H1 (cell line): Measurements from ENCODE around the gene PLXNB1. TPM values are rescaled to one million over a fixed set of nuclear protein-coding genes. Genes with fewer than 3 reads are reported as not detected.
A peak's percentile ranks its signal among the peaks of the same experiment; 100 is the strongest.

Source experiments
- ASH2L ChIP-seq: fragments of 200-600, 300-600 bp; sonication (generic); IDR thresholded peaks from one replicate; pipeline ENCODE4 v1.7.1; 2017; ENCODE audit warnings: low read length
- CHD1 ChIP-seq: IDR thresholded peaks from 2 replicates; pipeline ENCODE4 v1.6.1; 2012; ENCODE audit warnings: low read depth, low read length, improper control_type of control experiment
- EP300 ChIP-seq, 2 experiments: IDR thresholded peaks; 1 replicate in 1 of 2; 2 replicates in 1 of 2; pipeline ENCODE4 v1.6.1; 2011 to 2012; ENCODE audit warnings: low read depth in 2 of 2, low read length in 2 of 2, mild to moderate bottlenecking in 2 of 2, borderline replicate concordance in 1 of 2, inconsistent platforms in 1 of 2, moderate library complexity in 1 of 2
- KDM1A ChIP-seq: fragments of 200-600, 300-600 bp; sonication (generic); IDR thresholded peaks from 2 replicates; pipeline ENCODE4 v1.7.1; 2016; ENCODE audit warnings: mild to moderate bottlenecking, low read length, borderline replicate concordance
- POLR2A ChIP-seq, 2 experiments: IDR thresholded peaks; 1 replicate in 1 of 2; 2 replicates in 1 of 2; pipeline ENCODE4 v1.6.1; 2011; ENCODE audit warnings: low read depth in 2 of 2, low read length in 2 of 2, mild to moderate bottlenecking in 2 of 2; ENCODE audit errors: control extremely low read depth in 1 of 2
- POLR2AphosphoS5 ChIP-seq: IDR thresholded peaks from 2 replicates; pipeline ENCODE4 v1.6.1; 2011; ENCODE audit warnings: low read depth, low read length
- RAD21 ChIP-seq, 2 experiments: IDR thresholded peaks in 1 of 2; conservative IDR thresholded peaks in 1 of 2; 2 replicates each; pipeline ENCODE4 v1.6.1; 2011; ENCODE audit warnings: low read depth in 2 of 2, low read length in 2 of 2, improper control_type of control experiment in 1 of 2, inconsistent platforms in 1 of 2, mild to moderate bottlenecking in 1 of 2, moderate library complexity in 1 of 2
- RNF2 ChIP-seq: fragments of 200-900, 300-1000 bp; sonication (generic); IDR thresholded peaks from 2 replicates; pipeline ENCODE4 v1.7.1; 2016; ENCODE audit warnings: borderline replicate concordance, low read depth, mild to moderate bottlenecking, antibody characterized with exemption, low read length; ENCODE audit not compliant: poor library complexity, severe bottlenecking; ENCODE audit errors: missing control alignments
- SIX5 ChIP-seq: IDR thresholded peaks from 2 replicates; pipeline ENCODE4 v1.6.1; 2011; ENCODE audit warnings: mild to moderate bottlenecking, low read depth, low read length
- SP4 ChIP-seq: IDR thresholded peaks from 2 replicates; pipeline ENCODE4 v1.6.1; 2012; ENCODE audit warnings: low read length, inconsistent platforms
- SUZ12 ChIP-seq: fragments of 200-600 bp; sonication (generic); IDR thresholded peaks from 2 replicates; pipeline ENCODE4 v1.6.1; 2012; ENCODE audit warnings: mild to moderate bottlenecking, inconsistent platforms, low read length, moderate library complexity, mixed read lengths
- TEAD4 ChIP-seq: IDR thresholded peaks from 2 replicates; pipeline ENCODE4 v1.6.1; 2012; ENCODE audit warnings: low read depth, low read length, inconsistent platforms, mixed read lengths
- polyA plus RNA-seq, 7 experiments: library from polyadenylated mRNA; depleted of rRNA in 3 of 7; stranded (reverse) in 5 of 7; unstranded in 2 of 7; fragments of >200 nt in 5 of 7; fragments of 200-250 nt in 2 of 7; gene quantifications; 1 replicate in 5 of 7; 2 replicates in 1 of 7; 4 replicates in 1 of 7; pipeline versions ENCODE4 v1.2.1 to v1.2.3, GENCODE V29; 2011 to 2013; ENCODE audit warnings: missing spikeins in 2 of 7, mixed read lengths in 2 of 7
- total RNA-seq: library from RNA; stranded (reverse); fragmentation: NEBNext Ultra II Directional; extraction: Animal tissue kit (Norgen Biotek cat#: 25700); gene quantifications from 2 replicates; pipeline ENCODE4 v1.2.1, GENCODE V29; 2021
- TF ChIP-seq, protein P1 (sequence below), 3 experiments: IDR thresholded peaks; 1 replicate in 2 of 3; 2 replicates in 1 of 3; pipeline versions ENCODE4 v1.5.1 to v1.6.1; 2011; ENCODE audit warnings: low read length in 3 of 3, mild to moderate bottlenecking in 3 of 3, inconsistent platforms in 2 of 3, low read depth in 1 of 3, moderate library complexity in 1 of 3; ENCODE audit not compliant: insufficient read depth in 1 of 3; ENCODE audit errors: control extremely low read depth in 1 of 3

Gene PLXNB1
- total and polyA plus RNA-seq, 2 of the 8 experiments (the other 6 are each of a cell fraction or from before 2014, with no cell fraction given): 109 to 114 TPM

DNA sequence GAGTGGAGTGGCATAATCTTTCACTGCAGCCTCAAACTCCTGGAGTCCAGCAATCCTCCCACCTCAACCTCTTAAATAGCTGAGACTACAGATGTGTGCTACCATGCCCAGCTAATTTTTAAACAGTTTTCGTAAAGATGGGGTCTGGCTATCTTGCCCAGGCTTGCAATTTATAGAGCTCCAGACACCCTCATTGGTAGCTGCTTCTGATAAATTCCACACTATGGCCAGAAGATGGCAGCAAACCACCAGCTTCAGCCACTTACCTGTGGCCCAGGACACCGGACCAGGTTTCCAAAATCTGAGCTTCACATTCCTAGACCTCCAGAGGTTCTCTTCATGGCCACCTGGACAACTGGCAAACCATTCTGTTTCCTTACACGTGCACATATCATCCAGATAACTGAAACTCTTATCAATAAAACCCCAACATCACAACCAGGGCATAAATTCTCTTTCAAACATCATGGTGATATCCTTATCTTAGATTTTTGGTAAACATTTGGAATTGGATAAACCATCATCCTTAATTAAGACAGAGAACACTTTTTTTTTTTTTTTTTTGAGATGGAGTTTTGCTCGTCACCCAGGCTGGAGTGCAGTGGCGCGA is 29.0 kb downstream of the PLXNB1 start (continued):
- TF ChIP-seq RAD21 (IDR thresholded peaks at IDR 0.05 in 1 of 2, conservative IDR thresholded peaks at IDR 0.05 in 1 of 2; ENCODE audit: low read depth in 2 of 2, low read length in 2 of 2) (peak; percentile 88 to 91), POLR2A (IDR thresholded peaks at IDR 0.05; ENCODE audit: control extremely low read depth in 1 of 2, low read depth in 2 of 2, low read length in 2 of 2) (no peak), TEAD4 (peak; percentile 67), KDM1A (peak; percentile 94), SP4 (0 out of 2 replicates have a peak, but pooled peaks have one; percentile 6), ASH2L (no peak), POLR2AphosphoS5 (no peak; the same call in 1 of the 2 replicates), EP300 (IDR thresholded peaks at IDR 0.05; ENCODE audit: borderline replicate concordance in 1 of 2, low read depth in 2 of 2, low read length in 2 of 2) (no peak), SIX5 (no peak), RNF2 (no peak), SUZ12 (no peak), CHD1 (no peak)
- TF ChIP-seq, protein P1, sequence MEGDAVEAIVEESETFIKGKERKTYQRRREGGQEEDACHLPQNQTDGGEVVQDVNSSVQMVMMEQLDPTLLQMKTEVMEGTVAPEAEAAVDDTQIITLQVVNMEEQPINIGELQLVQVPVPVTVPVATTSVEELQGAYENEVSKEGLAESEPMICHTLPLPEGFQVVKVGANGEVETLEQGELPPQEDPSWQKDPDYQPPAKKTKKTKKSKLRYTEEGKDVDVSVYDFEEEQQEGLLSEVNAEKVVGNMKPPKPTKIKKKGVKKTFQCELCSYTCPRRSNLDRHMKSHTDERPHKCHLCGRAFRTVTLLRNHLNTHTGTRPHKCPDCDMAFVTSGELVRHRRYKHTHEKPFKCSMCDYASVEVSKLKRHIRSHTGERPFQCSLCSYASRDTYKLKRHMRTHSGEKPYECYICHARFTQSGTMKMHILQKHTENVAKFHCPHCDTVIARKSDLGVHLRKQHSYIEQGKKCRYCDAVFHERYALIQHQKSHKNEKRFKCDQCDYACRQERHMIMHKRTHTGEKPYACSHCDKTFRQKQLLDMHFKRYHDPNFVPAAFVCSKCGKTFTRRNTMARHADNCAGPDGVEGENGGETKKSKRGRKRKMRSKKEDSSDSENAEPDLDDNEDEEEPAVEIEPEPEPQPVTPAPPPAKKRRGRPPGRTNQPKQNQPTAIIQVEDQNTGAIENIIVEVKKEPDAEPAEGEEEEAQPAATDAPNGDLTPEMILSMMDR (IDR thresholded peaks at IDR 0.05; ENCODE audit: control extremely low read depth in 1 of 3, insufficient read depth in 1 of 3, low read depth in 1 of 3, low read length in 3 of 3): peak in 2 of 3 experiments; percentile 87 to 93; a peak in 3 of 4 replicates
